ENCODE data around the gene PPP2R2D.

Gene PPP2R2D

DNA sequence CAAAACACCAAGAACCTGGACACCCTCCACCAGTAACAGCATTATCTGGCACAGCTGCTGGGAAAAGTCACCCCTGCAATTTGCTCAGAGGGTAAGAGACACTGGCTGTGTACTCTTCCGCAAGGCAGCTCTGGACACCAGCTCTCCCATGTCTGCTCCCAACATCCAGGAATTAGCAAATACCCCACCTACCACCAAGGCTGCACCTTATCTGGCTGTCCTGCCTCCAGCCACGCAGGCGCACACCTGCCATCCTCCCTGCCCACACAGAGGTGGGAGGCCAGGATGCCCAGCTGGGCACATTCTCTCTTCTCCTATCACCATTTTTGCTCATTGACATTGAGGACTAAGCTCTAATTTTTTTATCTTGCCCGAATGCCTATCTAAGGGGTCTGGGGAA, 101.2 kb downstream of the PPP2R2D start:
- H3K27ac ChIP-seq (replicated peaks; ENCODE audit: low read length) = no peak overlapping the region
- H2BK12ac ChIP-seq (ENCODE audit: low read length) = no peak overlapping the region
- no peak overlapping the region for H3K14ac ChIP-seq (ENCODE audit: low read length)
- H3K27me3 ChIP-seq (ENCODE audit: control insufficient read depth in 3 of 3, insufficient read depth in 3 of 3, low read depth in 1 of 3, low read length in 3 of 3) = peaks cover 0 to 9% (median 2%) of the 10 kb centered on the region in 3 experiments
- H3K4me3 ChIP-seq (ENCODE audit: low read length in 2 of 2) = no peak overlapping the region
- no peaks in the 10 kb centered on the region for H3K9me3 ChIP-seq (replicated peaks in 1 of 2; ENCODE audit: control insufficient read depth in 2 of 2, insufficient read depth in 1 of 2, low read depth in 1 of 2, low read length in 2 of 2)
- H2BK120ac ChIP-seq (ENCODE audit: low read depth, low read length) = no peak overlapping the region
- no peak overlapping the region for H2BK15ac ChIP-seq (ENCODE audit: low read length)
- H2AK5ac ChIP-seq (ENCODE audit: low read depth, low read length) = no peak overlapping the region
- H3K4ac ChIP-seq (ENCODE audit: low read length) = no peak overlapping the region
- WGBS, 2 donors (ENCODE audit: extremely low coverage in 2 of 2, insufficient read length in 2 of 2, insufficient replicate concordance in 1 of 2) = no CpG with 5 or more reads among the region's 4 CpGs
- H2AFZ ChIP-seq (ENCODE audit: low read length) = peak overlapping the region; percentile 41
- H2BK5ac ChIP-seq (ENCODE audit: low read length) = no peak overlapping the region
- H3K18ac ChIP-seq (ENCODE audit: low read length) = no peak overlapping the region
- peaks cover 7 to 10% of the 10 kb centered on the region in 2 donors for H3K4me1 ChIP-seq (ENCODE audit: control insufficient read depth in 2 of 2, insufficient read depth in 1 of 2, low read depth in 1 of 2, low read length in 2 of 2)
- H4K8ac ChIP-seq (ENCODE audit: low read depth, low read length) = no peak overlapping the region
- peaks cover 2% of the 10 kb centered on the region for H3K79me1 ChIP-seq (ENCODE audit: low read depth, low read length)
- no peak overlapping the region for H3K9ac ChIP-seq (ENCODE audit: low read depth, low read length, poor library complexity)
- no peak overlapping the region for H3K23ac ChIP-seq (ENCODE audit: low read depth, low read length, poor library complexity)
- H3K4me2 ChIP-seq (ENCODE audit: insufficient read depth, low read length, poor library complexity, severe bottlenecking) = no peak overlapping the region
- H4K91ac ChIP-seq (ENCODE audit: low read depth, low read length, poor library complexity) = no peak overlapping the region
- DNase-seq (ENCODE audit: low spot score) = no peak
- no peaks in the 10 kb centered on the region for H3K36me3 ChIP-seq (replicated peaks in 1 of 2; ENCODE audit: control insufficient read depth in 2 of 2, insufficient read depth in 2 of 2, low read length in 2 of 2)

DNA sequence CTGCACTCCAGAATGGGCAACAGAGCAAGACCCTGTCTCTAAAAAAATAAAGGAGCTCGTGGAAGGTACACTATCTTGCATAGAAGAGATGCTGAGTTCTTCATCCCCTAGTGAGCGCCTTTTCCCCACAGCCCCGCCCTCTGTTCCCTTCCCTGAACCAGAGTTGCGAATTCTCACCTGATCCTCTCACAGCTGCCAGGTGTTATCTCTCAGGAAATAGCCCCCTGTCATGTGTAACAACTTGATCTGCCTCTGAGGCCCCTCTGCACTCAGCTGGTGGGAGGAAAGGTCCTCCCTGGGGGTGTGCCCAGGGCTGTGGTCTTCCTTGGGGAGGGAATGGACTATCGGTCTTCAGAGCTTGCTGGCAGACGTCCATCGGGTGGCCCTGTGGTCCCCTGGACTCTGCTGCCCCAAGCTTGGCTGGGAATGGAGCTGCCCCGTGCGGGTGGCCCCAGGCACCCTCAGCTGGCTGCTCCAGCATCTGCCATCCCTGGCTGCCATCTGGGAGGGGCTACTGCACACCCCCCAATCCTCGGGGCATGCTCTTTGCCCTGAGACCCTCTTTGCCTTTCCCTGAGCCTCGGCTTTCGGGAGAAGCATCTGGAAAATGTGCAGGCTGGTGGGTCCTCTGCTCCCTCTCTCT, 102.6 kb downstream of the PPP2R2D start:
- Histone ChIP-seq H3K27ac (replicated peaks; ENCODE audit: low read length) (no peak overlapping the region), H2AK5ac (ENCODE audit: low read depth, low read length) (no peak overlapping the region), H3K4me3 (ENCODE audit: low read length in 2 of 2) (no peak overlapping the region), H4K8ac (ENCODE audit: low read depth, low read length) (no peak overlapping the region), H2BK15ac (ENCODE audit: low read length) (no peak overlapping the region), H3K14ac (ENCODE audit: low read length) (no peak overlapping the region), H3K36me3 (replicated peaks in 1 of 2; ENCODE audit: control insufficient read depth in 2 of 2, insufficient read depth in 2 of 2, low read length in 2 of 2) (no peaks in the 10 kb centered on the region), H2AFZ (ENCODE audit: low read length) (no peak overlapping the region), H3K27me3 (ENCODE audit: control insufficient read depth in 3 of 3, insufficient read depth in 3 of 3, low read depth in 1 of 3, low read length in 3 of 3) (peaks cover 0 to 14% (median 2%) of the 10 kb centered on the region in 3 experiments), H3K9ac (ENCODE audit: low read depth, low read length, poor library complexity) (no peak overlapping the region), H2BK120ac (ENCODE audit: low read depth, low read length) (no peak overlapping the region), H2BK5ac (ENCODE audit: low read length) (no peak overlapping the region), H3K4me1 (ENCODE audit: control insufficient read depth in 2 of 2, insufficient read depth in 1 of 2, low read depth in 1 of 2, low read length in 2 of 2) (peaks cover 0 to under 1% of the 10 kb centered on the region in 2 donors), H3K9me3 (replicated peaks in 1 of 2; ENCODE audit: control insufficient read depth in 2 of 2, insufficient read depth in 1 of 2, low read depth in 1 of 2, low read length in 2 of 2) (no peaks in the 10 kb centered on the region), H3K4ac (ENCODE audit: low read length) (no peak overlapping the region), H3K18ac (ENCODE audit: low read length) (peak overlapping the region; percentile 64), H2BK12ac (ENCODE audit: low read length) (no peak overlapping the region), H3K4me2 (ENCODE audit: insufficient read depth, low read length, poor library complexity, severe bottlenecking) (no peak overlapping the region), H3K79me1 (ENCODE audit: low read depth, low read length) (peaks cover 2% of the 10 kb centered on the region), H3K23ac (ENCODE audit: low read depth, low read length, poor library complexity) (peak overlapping the region; percentile 52), H4K91ac (ENCODE audit: low read depth, low read length, poor library complexity) (no peak overlapping the region)
- DNase-seq (ENCODE audit: low spot score) = no peak
- no CpG with 5 or more reads among the region's 12 CpGs for WGBS, 2 donors (ENCODE audit: extremely low coverage in 2 of 2, insufficient read length in 2 of 2, insufficient replicate concordance in 1 of 2)

DNA sequence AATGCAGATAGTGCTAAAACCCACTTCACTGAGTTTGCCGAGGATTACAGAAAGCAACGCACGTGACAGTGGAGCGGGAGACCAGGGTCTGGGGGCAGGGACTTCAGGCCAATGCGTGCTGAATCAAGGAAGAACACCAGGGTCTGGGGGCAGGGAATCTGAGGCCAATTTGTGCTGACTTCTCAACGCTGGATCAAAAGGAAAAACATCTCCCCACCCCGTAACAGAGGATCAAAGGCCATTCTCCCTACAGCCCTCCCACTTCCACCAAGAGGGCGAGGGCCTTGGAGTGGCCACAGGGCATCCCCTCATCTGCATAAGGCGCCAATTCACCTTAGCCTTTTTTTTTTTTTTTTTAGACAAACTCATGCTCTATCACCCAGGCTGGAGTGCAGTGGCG, 103.2 kb downstream of the PPP2R2D start:
- no peak overlapping the region for H2BK15ac ChIP-seq (ENCODE audit: low read length)
- H3K4ac ChIP-seq (ENCODE audit: low read length) = no peak overlapping the region
- H3K36me3 ChIP-seq (replicated peaks in 1 of 2; ENCODE audit: control insufficient read depth in 2 of 2, insufficient read depth in 2 of 2, low read length in 2 of 2) = no peaks in the 10 kb centered on the region
- no peak overlapping the region for H3K4me3 ChIP-seq (ENCODE audit: low read length in 2 of 2)
- no peak overlapping the region for H4K91ac ChIP-seq (ENCODE audit: low read depth, low read length, poor library complexity)
- no peak overlapping the region for H3K4me2 ChIP-seq (ENCODE audit: insufficient read depth, low read length, poor library complexity, severe bottlenecking)
- peaks cover under 1% of the 10 kb centered on the region for H3K79me1 ChIP-seq (ENCODE audit: low read depth, low read length)
- DNase-seq (ENCODE audit: low spot score) = no peak
- no peak overlapping the region for H3K27ac ChIP-seq (replicated peaks; ENCODE audit: low read length)
- no peak overlapping the region for H2AK5ac ChIP-seq (ENCODE audit: low read depth, low read length)
- no peaks in the 10 kb centered on the region for H3K4me1 ChIP-seq (ENCODE audit: control insufficient read depth in 2 of 2, insufficient read depth in 1 of 2, low read depth in 1 of 2, low read length in 2 of 2)
- no peak overlapping the region for H3K9ac ChIP-seq (ENCODE audit: low read depth, low read length, poor library complexity)
- H3K9me3 ChIP-seq (replicated peaks in 1 of 2; ENCODE audit: control insufficient read depth in 2 of 2, insufficient read depth in 1 of 2, low read depth in 1 of 2, low read length in 2 of 2) = no peaks in the 10 kb centered on the region
- H2BK12ac ChIP-seq (ENCODE audit: low read length) = no peak overlapping the region
- no peak overlapping the region for H3K23ac ChIP-seq (ENCODE audit: low read depth, low read length, poor library complexity)
- no CpG with 5 or more reads among the region's 10 CpGs for WGBS, 2 donors (ENCODE audit: extremely low coverage in 2 of 2, insufficient read length in 2 of 2, insufficient replicate concordance in 1 of 2)
- peaks cover 0 to 17% (median 0%) of the 10 kb centered on the region in 3 experiments for H3K27me3 ChIP-seq (ENCODE audit: control insufficient read depth in 3 of 3, insufficient read depth in 3 of 3, low read depth in 1 of 3, low read length in 3 of 3)
- no peak overlapping the region for H2BK120ac ChIP-seq (ENCODE audit: low read depth, low read length)
- H3K14ac ChIP-seq (ENCODE audit: low read length) = no peak overlapping the region
- no peak overlapping the region for H4K8ac ChIP-seq (ENCODE audit: low read depth, low read length)
- no peak overlapping the region for H3K18ac ChIP-seq (ENCODE audit: low read length)
- H2BK5ac ChIP-seq (ENCODE audit: low read length) = no peak overlapping the region
- no peak overlapping the region for H2AFZ ChIP-seq (ENCODE audit: low read length)

DNA sequence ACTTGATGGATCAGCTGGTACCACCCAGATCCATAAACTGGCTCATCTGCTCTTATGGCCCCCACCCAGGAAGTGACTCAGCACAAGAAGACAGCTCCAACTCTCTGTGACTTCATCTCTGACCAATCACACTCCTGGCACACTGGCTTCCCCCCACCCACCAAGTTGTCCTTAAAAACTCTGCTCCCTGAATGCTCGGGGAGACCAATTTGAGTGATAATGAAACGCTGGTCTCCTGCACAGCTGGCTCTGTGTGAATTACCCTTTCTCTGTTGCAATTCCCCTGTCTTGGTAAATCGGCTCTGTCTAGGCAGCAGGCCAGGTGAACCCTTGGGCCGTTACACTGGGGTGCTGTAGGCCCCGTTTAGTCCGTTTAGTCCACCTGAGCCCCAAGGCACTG, 104.3 kb downstream of the PPP2R2D start:
- Histone ChIP-seq H3K4me1 (ENCODE audit: control insufficient read depth in 2 of 2, insufficient read depth in 1 of 2, low read depth in 1 of 2, low read length in 2 of 2) (no peaks in the 10 kb centered on the region), H2BK120ac (ENCODE audit: low read depth, low read length) (no peak overlapping the region), H3K14ac (ENCODE audit: low read length) (no peak overlapping the region), H2AFZ (ENCODE audit: low read length) (no peak overlapping the region), H3K23ac (ENCODE audit: low read depth, low read length, poor library complexity) (no peak overlapping the region), H3K9me3 (replicated peaks in 1 of 2; ENCODE audit: control insufficient read depth in 2 of 2, insufficient read depth in 1 of 2, low read depth in 1 of 2, low read length in 2 of 2) (no peaks in the 10 kb centered on the region), H2BK12ac (ENCODE audit: low read length) (no peak overlapping the region), H4K8ac (ENCODE audit: low read depth, low read length) (no peak overlapping the region), H4K91ac (ENCODE audit: low read depth, low read length, poor library complexity) (no peak overlapping the region), H2BK15ac (ENCODE audit: low read length) (no peak overlapping the region), H3K4me3 (ENCODE audit: low read length in 2 of 2) (no peak overlapping the region), H3K9ac (ENCODE audit: low read depth, low read length, poor library complexity) (no peak overlapping the region), H3K79me1 (ENCODE audit: low read depth, low read length) (no peaks in the 10 kb centered on the region), H2BK5ac (ENCODE audit: low read length) (no peak overlapping the region), H3K36me3 (replicated peaks in 1 of 2; ENCODE audit: control insufficient read depth in 2 of 2, insufficient read depth in 2 of 2, low read length in 2 of 2) (no peaks in the 10 kb centered on the region), H2AK5ac (ENCODE audit: low read depth, low read length) (no peak overlapping the region), H3K4me2 (ENCODE audit: insufficient read depth, low read length, poor library complexity, severe bottlenecking) (no peak overlapping the region), H3K27me3 (ENCODE audit: control insufficient read depth in 3 of 3, insufficient read depth in 3 of 3, low read depth in 1 of 3, low read length in 3 of 3) (peaks cover 0 to 28% (median 0%) of the 10 kb centered on the region in 3 experiments), H3K27ac (replicated peaks; ENCODE audit: low read length) (no peak overlapping the region), H3K4ac (ENCODE audit: low read length) (no peak overlapping the region), H3K18ac (ENCODE audit: low read length) (no peak overlapping the region)
- no CpG with 5 or more reads among the region's 6 CpGs for WGBS, 2 donors (ENCODE audit: extremely low coverage in 2 of 2, insufficient read length in 2 of 2, insufficient replicate concordance in 1 of 2)
- no peak for DNase-seq (ENCODE audit: low spot score)

Measured in neuronal stem cell (in vitro differentiated cells).